SU-DHL-6 (cell line): ENCODE measurements around the gene MACF1.

Experiments
- H2AFZ ChIP-seq: fragments of 200-600 bp; sonication (generic); 2 replicates; pipeline ENCODE4 v1.6.1; 2014; ENCODE audit warnings: low read depth, mild to moderate bottlenecking, moderate library complexity, mixed read lengths, antibody characterized with exemption, low read length; ENCODE audit not compliant: severe bottlenecking
- H3F3A ChIP-seq: fragments of 200-600 bp; shearing (Covaris generic); 2 replicates; pipeline ENCODE4 v1.6.0; 2016; ENCODE audit warnings: antibody characterized with exemption, mild to moderate bottlenecking; ENCODE audit not compliant: insufficient read depth
- H3K27ac ChIP-seq: fragments of 200-600 bp; sonication (generic); 2 replicates; pipeline ENCODE4 v1.5.1; 2016; ENCODE audit warnings: low read depth, mild to moderate bottlenecking, low read length, moderate library complexity, mixed read lengths
- H3K27me3 ChIP-seq: fragments of 200-600 bp; sonication (generic), shearing (Covaris generic); 2 replicates; pipeline ENCODE4 v1.6.0; 2014; ENCODE audit warnings: mild to moderate bottlenecking, low read length
- H3K36me3 ChIP-seq: fragments of 200-600 bp; sonication (generic); 2 replicates; pipeline ENCODE4 v1.6.1; 2014; ENCODE audit warnings: mild to moderate bottlenecking, low read length, mixed read lengths
- H3K4me2 ChIP-seq: fragments of 300-600, 200-600 bp; shearing (Covaris generic), sonication (generic); 2 replicates; pipeline ENCODE4 v1.6.0; 2014; ENCODE audit warnings: low read length, low read depth, mild to moderate bottlenecking; ENCODE audit not compliant: poor library complexity, severe bottlenecking
- H3K4me3 ChIP-seq: fragments of 200-600 bp; sonication (generic); 2 replicates; pipeline ENCODE4 v1.5.1; 2014; ENCODE audit warnings: antibody characterized with exemption, low read length, mild to moderate bottlenecking, mixed read lengths; ENCODE audit not compliant: insufficient read depth, poor library complexity, severe bottlenecking
- H3K79me2 ChIP-seq: fragments of 200-600 bp; sonication (generic); 2 replicates; pipeline ENCODE4 v1.6.1; 2014; ENCODE audit warnings: mild to moderate bottlenecking, low read length, moderate library complexity; ENCODE audit not compliant: insufficient read depth
- H3K9ac ChIP-seq: fragments of 200-600 bp; sonication (generic); 2 replicates; pipeline ENCODE4 v1.7.0; 2014; ENCODE audit warnings: mild to moderate bottlenecking, low read length
- H3K9me2 ChIP-seq: fragments of 200-600 bp; sonication (generic); replicated peaks from 2 replicates; pipeline ENCODE4 v1.6.1; 2014; ENCODE audit warnings: low read length; ENCODE audit not compliant: insufficient read depth
- H3K9me3 ChIP-seq: fragments of 200-600 bp; sonication (generic); 2 replicates; pipeline ENCODE4 v1.6.1; 2014; ENCODE audit warnings: low read length, mixed read lengths; ENCODE audit not compliant: insufficient read depth
- H4K20me1 ChIP-seq: fragments of 200-600 bp; sonication (generic); 2 replicates; pipeline ENCODE4 v1.6.1; 2014; ENCODE audit warnings: low read depth, mild to moderate bottlenecking, antibody characterized with exemption, low read length, moderate library complexity, mixed read lengths
- CTCF ChIP-seq: fragments of 200-600 bp; sonication (generic); IDR thresholded peaks from one replicate; pipeline ENCODE4 v1.5.1; 2017; ENCODE audit warnings: antibody characterized with exemption, mild to moderate bottlenecking, low read length, moderate library complexity; ENCODE audit not compliant: insufficient read depth, poor library complexity, severe bottlenecking
- EZH2phosphoT487 ChIP-seq: fragments of 200-600 bp; sonication (generic), shearing (Covaris generic); conservative IDR thresholded peaks from 2 replicates; pipeline ENCODE4 v1.6.1; 2018; ENCODE audit warnings: mild to moderate bottlenecking, antibody characterized with exemption, low read length, moderate library complexity, mixed read lengths

MACF1 gene

GRCh38 chr1:39238476-39238875 is 34.0 kb downstream of the MACF1 start:
- H3K27ac ChIP-seq: no peak overlapping the region

GRCh38 chr1:39239968-39240367 is 35.5 kb downstream of the MACF1 start:
- no peak overlapping the region for H3K27ac ChIP-seq
- peaks cover 61% of the 10 kb centered on the region for H3K79me2 ChIP-seq

More at GRCh38 chr1:39238476-39238875, 34.0 kb downstream of the MACF1 start:
- Histone ChIP-seq H3K9me3 (no peaks in the 10 kb centered on the region), H4K20me1 (no peaks in the 10 kb centered on the region), H3K27me3 (no peaks in the 10 kb centered on the region), H3K79me2 (peaks cover 51% of the 10 kb centered on the region), H3K9ac (no peak overlapping the region), H3K9me2 (no peaks in the 10 kb centered on the region), H3F3A (no peaks in the 10 kb centered on the region), H3K36me3 (peaks cover 15% of the 10 kb centered on the region; the same call in 1 of the 2 replicates), H3K4me3 (no peak overlapping the region), H2AFZ (no peak overlapping the region), H3K4me2 (no peak overlapping the region)
- no peak for TF ChIP-seq CTCF
- no peak for TF ChIP-seq EZH2phosphoT487

GRCh38 chr1:39243302-39243701 is 38.8 kb downstream of the MACF1 start:
- H3K79me2 ChIP-seq: peaks cover 72% of the 10 kb centered on the region
- H2AFZ ChIP-seq: no peak overlapping the region
- no peaks in the 10 kb centered on the region for H3K9me2 ChIP-seq
- no peak overlapping the region for H3K27ac ChIP-seq
- H3K27me3 ChIP-seq: no peaks in the 10 kb centered on the region
- H3K9ac ChIP-seq: no peak overlapping the region
- TF ChIP-seq EZH2phosphoT487 (no peak), CTCF (no peak)
- H3K9me3 ChIP-seq: no peaks in the 10 kb centered on the region
- H4K20me1 ChIP-seq: no peaks in the 10 kb centered on the region
- H3K36me3 ChIP-seq: peaks cover 14% of the 10 kb centered on the region; the same call in 1 of the 2 replicates
- H3F3A ChIP-seq: no peaks in the 10 kb centered on the region
- H3K4me3 ChIP-seq: no peak overlapping the region
- H3K4me2 ChIP-seq: no peak overlapping the region

More at GRCh38 chr1:39239968-39240367, 35.5 kb downstream of the MACF1 start:
- no peaks in the 10 kb centered on the region for H3K27me3 ChIP-seq
- H3K4me3 ChIP-seq: no peak overlapping the region
- no peak overlapping the region for H2AFZ ChIP-seq
- no peaks in the 10 kb centered on the region for H3K9me3 ChIP-seq
- no peaks in the 10 kb centered on the region for H3F3A ChIP-seq
- H4K20me1 ChIP-seq: no peaks in the 10 kb centered on the region
- no peak overlapping the region for H3K4me2 ChIP-seq
- H3K36me3 ChIP-seq: peaks cover 14% of the 10 kb centered on the region; the same call in 1 of the 2 replicates
- no peaks in the 10 kb centered on the region for H3K9me2 ChIP-seq
- no peak overlapping the region for H3K9ac ChIP-seq
- TF ChIP-seq CTCF (no peak), EZH2phosphoT487 (no peak)
